Measurements from ENCODE around the gene SCFD2.
A peak's percentile ranks its signal among the peaks of the same experiment; 100 is the strongest.

The SCFD2 gene

DNA sequence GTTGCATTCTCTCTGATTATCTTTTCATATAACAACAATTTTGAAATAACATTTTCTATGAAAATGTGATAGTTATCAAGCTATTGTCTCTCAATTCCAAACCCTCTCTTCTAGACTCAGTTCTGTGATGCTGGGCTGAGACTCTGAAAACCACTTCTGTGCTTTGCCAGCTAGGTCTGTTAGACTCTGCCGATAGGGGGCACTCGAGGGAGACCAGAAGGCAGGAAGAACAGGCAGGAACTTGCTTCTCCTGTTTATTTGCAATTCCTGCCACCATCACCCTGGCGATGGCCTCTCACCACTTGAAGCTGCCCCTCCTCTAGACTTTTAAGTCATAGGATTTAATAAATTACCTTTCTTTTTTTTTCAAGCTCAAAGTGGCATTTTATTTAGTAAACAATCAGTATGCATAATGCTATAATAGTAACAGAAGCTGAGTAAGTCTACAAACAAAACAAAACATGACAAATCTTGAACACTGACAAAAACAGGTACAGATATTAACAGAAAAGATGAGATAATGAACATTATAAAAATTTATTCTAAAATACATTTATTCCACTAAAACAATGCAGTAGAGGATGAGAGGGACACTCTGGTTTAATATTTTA, 454.1 kb downstream of the SCFD2 start:
- DNase-seq, result peak; percentile 1 to 41 (median 22)

DNA sequence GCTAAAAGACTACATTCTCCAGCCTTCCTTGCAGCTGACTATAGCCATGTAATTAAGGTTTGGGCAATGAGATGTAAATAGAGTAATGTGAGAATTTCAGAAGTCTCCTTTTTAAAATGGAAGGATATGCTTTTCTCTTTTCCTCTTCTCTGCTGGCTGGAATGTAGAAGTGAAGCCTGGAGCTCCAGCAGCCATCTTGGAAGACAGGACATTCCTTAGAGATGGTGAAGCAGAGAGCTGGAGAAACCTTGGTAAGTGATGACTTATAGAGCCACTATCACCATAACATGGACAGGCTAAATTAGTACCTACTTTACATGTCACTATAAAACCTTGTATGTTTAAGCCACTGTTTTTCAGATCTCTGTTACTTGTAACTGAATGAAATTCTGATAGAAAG, 455.7 kb downstream of the SCFD2 start:
- no peak for DNase-seq

DNA sequence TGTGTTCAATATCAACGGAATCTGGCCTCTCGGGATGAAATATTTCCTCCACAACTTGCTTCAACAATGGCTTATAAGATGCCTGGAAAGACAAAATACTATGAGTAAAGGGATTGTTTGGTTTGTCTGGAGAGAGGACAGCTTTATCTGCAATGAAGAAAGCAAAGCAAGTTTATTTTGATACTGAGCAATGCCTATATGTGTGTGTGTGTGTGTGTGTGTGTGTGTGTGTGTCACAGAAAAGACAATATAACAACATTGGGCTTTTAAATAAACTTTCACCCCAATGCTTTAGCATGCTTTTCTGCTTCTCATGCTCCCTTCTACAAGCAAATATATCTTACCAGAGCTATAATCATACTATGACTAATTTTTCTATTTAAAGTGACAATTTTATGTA, 458.4 kb downstream of the SCFD2 start:
- no peak for DNase-seq

DNA sequence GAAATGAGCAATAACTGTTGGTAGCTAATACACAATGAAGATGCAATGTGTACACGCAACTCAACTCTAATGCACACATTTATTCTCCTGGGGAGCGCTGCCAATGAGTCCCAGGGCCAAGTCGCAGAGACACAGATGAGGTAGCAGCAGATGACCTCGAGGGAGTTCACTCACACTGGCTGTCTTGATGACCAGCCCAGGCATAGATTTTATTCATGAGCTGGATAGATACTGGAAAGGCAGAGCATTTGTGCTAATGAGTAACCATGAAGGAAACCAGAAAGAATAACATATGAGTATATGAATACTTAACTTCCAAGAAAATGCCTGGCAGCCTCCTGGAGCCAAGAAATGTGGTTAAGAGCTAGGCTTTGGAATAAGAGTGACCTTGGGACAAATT, 461.4 kb downstream of the SCFD2 start:
- DNase-seq, result no peak

DNA sequence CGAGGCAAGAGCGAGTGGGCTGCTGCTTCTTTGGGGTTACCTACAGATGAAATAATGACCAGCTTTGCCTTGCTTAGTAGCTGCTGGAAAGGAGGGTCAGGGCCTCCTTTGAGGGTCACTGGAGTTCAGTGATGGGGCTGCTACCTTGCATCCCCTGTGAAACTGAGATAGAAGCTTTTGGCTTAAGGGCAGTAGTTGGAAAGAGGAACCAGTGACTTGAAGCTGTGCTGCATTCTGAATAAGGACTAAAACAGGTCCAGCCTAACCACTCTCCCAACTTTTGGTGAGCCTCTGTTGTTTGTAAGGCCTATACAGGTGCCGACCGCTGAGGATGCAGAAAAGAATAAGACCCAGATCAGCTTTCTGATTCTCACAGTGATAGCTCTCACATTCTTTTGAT, 462.6 kb downstream of the SCFD2 start:
- no peak for DNase-seq

DNA sequence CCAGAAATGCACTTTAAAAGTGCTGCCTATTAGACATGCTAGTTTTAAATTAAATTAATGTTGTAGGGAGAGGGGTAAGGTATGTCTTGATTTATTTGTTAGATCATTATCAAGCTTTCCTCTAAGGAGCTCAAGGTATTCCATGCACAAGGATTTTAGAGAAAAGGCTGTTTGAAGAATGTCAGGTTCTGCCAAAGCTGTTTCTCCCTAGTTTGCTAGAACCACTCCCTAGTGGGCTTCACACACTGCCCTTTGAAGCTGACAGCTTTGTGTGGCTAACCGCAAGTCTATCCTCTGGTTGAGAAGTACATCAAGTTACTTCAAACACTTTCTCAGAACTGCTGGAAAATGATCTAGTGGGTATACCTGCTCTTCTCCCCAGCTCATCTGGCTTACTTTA, 471.4 kb downstream of the SCFD2 start:
- DNase-seq, result no peak

DNA sequence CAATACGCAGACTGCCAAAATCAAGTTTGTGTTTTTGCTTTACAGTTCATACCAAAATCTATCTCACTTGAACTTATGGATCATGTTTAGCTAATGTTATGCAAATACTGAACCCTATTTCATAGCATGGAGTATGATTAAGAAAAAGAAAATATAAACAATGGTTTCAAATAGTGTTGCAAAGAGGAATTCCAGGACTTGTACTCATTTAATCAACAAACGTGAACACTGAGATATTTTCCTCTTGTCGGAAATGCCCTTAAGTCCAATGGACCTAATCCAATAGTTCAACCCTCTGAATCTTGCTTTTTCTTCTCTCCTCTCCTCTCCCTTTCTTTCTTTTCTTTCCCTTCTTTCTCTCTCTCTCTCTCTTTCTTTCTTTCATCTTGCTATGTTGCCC, 473.0 kb downstream of the SCFD2 start:
- DNase-seq, result no peak

DNA sequence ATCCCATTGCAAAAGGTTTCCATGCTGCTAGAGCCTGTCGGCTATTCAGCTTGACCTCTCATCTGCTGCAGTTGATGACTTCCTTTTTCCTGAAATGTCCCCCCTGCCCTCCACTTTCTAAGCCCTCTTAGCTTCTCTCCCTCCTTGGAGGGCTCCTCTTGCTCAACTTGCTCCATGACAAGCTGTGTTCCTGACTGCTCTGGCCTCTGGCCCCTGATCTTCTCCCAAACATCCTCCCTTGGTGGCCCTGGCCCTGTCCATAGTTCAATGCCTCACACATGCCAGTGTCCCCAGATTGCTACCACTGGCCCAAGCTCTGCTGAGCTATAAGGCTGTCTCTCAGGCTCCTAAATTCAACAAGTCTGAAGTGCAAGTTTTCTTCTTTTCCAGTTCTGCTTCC, 474.1 kb downstream of the SCFD2 start:
- DNase-seq, result no peak

DNA sequence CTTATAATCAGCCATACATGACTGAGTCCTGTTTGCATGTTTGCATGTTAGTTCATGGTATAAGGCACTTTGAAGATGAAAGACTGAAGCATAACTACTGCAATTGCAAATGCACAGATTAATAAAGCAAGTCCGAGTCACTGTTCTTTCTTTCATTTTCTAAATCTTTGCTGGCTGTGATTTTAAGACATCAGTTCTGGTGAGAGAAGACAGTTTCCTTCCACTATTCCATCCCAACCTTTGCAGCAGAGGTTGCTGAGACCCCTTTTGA, 475.4 kb downstream of the SCFD2 start:
- no peak for DNase-seq

DNA sequence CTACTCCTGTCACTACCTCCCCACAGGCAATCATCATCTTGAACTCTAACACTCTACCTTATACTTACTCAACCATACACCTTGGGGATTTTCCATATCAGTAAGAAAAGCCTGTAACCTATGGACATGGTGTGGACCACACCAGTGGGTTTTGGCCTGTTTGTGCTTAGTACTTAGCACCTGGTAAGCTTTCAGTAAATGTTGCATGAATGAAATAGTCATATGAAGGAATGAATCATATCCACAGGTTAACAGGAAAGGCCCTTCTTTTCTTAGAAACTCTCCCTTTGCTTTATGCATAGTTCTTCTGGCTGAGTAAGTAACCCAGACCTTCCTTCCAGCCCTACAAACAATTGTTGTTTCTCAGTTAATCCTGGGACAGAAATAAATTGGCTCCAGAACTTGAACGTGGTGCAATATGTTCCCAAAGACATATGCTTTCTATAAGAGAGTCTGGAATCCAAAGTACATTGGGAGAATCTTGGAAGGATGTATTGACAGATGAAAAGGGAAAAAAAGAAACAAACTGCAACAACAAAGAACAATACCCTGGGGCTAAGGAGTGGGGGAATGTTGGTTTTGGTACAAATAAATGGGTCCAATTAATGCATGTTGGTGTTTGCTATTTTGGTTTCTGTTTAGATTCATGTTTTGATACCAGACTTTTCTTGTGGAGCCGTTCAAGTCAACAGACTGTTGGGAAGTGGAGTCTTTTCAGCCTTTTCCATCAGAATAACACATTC, 475.9 kb downstream of the SCFD2 start:
- no peak for DNase-seq

DNA sequence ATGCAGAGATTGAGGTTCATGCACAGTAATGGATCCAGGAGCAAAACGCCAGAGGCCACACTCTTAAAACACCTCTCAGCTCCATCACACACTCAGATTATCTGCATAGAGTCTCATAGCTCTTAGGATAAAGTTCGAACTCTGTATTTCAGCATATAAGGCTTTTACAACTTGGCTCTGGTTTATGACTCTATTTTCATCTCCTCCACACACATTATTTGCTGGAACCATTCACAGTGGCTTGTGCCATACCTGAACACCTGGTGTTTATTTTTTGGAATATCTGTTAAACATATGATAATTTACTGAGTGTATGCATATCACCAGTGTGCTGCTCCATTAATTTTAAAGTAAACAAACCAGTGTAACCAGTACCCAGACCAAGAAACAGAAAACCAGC, 476.5 kb downstream of the SCFD2 start:
- DNase-seq, result no peak

DNA sequence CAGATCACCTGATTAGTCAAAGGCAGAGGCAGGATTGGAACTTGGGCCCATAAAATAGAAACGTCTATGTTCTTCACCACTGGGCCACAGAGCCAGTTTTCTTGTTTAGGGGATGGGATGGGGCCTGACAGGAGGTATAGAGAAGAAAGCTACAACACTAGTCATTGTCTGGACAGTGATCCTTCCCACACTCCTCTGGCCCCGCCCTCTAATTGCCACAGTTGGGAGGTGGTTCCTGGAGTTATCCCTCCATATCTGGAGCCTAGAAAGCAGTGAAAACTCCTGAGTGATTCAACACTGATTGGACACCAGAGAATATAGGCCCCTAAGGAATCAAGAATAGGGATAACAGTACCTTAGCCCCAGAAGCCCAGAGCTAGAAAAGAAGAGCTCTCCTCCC, 480.9 kb downstream of the SCFD2 start:
- no peak for DNase-seq

DNA sequence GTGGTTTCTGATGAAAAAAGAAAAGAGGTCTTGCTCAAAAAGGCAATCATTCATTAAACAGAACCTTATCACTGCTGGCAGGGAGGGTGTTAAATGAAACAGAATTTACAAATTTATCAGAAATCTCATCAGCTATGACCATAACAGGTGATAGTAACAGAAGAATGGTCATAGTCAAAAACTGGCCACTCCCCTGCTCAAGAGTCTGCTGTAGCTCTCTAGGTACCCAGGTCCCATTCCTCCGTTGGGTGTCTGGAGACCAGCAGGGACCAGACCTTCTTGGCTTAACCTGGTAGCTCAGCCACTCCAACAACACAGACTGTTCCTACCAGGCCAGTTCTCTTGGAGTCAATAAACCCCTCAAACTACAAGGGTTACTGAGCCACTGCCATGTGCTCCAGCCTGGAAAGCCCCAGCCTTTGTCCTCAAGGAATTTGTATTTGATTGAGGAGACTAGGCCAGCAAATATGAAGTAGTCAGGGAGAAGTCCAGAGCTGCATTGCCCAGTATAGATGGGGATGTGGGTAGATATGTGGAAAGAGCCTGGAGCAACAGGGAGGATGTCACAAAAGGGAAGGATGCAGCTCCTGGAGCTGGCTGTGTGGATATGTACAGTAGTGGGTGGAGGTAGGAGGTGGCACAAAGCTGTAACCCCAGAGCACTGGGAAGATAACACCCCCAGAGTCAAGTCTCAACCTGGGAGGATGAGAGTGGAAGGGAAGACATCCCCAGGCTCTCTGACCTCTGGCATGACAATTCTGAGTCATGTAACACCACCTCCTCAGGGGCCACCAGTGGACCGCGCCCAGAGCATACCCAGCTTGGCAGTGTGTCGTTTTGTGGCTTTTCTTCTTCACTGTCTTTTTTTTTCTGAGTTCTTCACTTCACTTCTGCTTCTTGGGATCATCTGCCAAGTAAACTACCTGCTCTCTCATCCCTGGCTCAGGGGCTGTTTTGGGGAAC, 481.9 kb downstream of the SCFD2 start:
- no peak for DNase-seq

DNA sequence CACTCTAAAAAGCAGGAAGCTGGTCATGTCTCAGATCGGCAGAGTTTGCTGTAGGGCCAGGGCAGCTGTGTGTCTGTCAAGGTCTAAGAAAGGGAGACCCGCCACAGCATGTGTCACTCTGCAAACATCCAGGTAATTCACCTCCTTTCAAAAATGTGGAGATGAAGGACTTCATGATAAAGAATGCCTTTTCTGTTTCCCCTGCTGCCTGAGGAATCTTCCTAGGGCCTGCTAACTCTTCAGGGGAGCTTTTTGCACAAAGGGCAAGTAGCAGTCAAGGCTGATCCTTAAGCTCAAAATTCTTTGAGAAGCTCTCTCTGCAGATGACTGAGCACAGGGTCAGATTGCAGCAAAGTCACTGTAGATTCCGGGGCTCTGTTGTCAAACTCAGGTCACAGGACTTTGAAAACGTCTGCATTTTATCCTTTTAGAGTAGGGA, 482.7 kb downstream of the SCFD2 start:
- no peak for DNase-seq

DNA sequence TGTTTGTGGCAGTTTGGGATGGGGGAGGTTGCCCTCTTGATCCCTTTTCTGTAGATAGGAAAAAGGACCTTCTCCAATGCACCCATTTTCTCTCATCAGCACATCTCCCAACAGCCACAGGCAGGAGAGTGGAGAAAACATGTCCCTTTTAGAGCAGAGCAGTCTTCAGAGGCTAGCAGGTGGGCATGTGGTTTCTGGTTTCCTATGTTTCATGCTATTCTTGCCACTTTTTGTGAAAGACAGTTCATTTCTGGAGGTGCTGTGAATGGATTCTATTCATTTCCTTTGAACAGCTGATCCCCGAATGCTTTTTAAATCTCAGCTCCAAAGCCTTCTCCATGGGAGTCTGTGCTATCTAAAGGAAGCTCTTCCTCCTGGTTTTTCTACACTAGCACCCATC, 484.9 kb downstream of the SCFD2 start:
- DNase-seq, result no peak

DNA sequence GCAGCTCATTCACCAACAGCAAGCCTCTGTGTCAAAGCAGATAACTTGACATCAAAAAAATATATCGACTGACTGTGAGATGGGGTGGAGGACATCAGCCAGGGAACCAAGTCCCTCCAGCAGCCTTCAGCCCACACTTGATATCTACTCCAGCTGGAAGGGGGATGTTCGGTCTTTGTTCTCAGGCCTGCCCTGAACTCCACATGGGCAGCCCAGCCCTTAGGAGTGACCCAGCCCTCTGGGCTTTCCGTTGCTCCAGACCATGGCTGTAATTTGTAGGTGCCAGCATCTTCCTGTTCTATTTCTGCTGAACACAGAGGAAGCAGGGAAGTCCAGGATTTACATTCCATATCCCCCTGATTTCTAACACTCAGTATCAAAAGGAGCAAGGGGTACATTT, 486.4 kb downstream of the SCFD2 start:
- no peak for DNase-seq

DNA sequence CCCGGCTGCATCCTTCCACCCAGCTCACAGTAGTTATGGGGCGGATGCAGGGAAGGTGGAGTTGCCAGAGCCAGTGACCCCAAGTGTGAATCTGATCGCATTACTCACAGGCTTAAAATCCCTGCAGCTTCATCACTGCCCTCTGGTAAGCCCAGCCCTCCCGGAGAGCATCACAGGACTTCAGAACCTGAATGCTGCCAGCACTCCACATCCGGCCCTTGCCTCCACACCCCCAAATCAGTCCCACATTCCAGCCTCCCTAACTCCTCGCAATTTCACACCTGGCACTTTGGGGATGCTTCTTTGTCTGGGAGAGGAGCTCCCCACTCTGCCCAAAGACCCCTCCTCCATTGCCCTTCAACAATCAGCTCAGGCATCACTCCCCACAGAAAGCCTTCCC, 488.2 kb downstream of the SCFD2 start:
- DNase-seq, result no peak

DNA sequence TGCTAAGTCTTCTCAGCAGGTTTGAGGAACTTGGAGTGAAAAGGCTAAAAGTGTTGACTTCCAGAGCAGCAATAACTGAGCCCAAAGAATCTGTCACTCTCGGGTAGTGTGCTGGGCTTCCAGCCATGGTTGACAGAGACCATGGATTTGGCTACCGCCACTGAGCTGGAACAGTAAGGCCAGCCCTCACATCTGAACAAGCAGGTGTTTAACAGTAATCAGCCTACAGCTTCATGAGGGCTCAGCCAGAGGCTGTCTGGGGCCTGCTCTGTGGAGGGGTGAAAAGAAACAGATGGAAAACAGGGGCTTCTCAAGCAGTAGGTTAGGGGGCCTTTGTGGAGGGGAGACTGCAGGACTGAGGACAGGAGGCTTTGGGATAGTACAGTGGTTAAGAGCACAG, 488.8 kb downstream of the SCFD2 start:
- no peak for DNase-seq

DNA sequence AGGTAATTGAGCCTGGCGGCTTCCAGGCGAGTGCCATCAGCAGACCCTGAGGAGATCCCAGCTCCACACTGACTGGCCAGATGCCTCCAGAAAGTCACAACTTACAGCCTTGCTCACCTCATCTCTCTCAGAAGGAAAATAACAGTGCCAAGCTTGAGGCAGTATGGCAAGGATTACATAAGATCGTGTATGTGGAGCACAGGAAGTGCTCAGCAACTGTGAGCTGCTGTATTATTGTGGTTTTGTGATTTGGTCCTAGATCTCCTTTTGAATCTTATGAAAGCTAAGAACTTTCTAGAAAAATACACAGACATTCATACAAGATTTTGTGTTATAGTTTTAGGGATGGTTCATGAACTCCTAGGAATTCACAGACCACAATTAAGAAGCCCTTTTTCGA, 489.8 kb downstream of the SCFD2 start:
- no peak for DNase-seq

DNA sequence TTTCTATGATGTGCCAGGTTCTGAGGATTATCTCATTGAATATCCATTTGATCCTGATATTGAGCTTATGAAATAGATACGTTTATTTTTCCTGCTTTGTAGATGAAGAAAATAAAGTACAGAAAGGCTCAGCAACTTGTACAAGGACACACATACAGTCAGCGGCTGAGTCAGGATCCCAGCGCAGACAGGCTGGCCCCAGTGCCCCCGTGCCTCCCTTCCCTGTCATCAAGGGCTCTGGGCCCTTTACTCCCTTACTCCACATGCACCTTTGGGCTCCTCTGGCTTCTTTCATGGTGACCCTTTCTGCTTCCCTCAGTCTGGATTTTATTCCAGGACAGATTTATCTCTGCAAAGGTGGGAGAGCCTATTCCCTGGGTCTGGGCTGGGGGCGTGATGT, 490.9 kb downstream of the SCFD2 start:
- DNase-seq, result no peak

DNA sequence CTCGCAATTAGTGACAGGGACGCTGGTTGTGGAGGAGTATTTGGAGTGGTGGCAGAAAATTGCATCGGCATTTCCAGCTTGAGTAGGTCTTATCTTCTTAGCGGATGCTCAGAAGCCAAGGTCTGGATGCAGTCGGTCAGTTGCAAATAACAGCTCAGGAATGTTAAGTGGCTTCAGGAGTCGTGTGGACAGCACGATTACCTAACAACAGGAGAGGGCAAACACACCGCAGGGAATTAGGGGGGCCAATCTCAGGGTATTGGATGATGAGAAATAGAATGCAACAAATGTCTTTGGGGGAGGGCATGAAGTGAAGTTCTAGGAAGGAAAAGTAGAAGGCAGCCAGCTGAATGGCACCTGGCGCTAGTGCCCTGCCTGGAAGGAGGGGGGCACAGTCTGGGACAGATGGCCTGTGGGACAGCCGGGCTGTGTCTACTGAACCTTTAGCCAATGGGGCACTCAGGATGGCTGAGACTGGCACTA, 492.0 kb downstream of the SCFD2 start:
- DNase-seq, result no peak

DNA sequence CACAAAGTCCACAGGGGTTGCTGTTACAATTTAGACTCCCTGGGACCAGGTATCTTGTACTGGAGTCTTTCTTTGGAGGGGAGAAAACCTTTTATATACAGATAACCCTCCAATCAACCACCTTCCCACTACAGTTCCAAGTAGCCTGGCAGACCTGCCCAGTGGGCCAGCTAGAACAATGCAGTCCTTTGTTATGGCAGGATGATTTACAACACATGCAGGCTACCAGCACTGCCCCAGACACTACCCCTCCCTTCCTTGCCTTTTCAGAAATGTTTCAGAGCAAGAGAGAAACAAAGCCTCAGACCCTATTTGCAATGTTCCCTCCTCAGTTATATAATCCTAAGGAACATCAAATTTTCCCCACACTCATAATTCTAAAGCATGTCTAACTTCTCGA, 492.7 kb downstream of the SCFD2 start:
- no peak for DNase-seq

DNA sequence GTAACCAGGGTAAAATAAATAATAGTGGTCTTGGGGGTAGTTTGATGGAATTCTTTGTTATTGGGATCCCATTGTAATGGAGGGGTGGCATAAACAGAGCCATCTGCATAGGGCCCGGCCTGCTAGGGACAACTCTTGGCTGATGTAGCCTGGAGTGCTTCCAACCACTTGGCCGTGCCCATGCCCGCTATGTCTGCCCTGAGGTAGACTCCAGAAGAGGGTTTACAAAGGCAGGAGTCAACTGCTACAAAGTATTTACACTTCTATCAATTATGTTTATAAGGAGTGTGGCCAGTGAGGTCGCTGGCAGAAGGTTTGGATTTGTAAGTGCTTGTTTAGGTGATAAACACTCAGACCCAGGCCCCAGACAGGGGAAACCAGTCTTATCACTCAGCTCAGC, 495.6 kb downstream of the SCFD2 start:
- no peak for DNase-seq

DNA sequence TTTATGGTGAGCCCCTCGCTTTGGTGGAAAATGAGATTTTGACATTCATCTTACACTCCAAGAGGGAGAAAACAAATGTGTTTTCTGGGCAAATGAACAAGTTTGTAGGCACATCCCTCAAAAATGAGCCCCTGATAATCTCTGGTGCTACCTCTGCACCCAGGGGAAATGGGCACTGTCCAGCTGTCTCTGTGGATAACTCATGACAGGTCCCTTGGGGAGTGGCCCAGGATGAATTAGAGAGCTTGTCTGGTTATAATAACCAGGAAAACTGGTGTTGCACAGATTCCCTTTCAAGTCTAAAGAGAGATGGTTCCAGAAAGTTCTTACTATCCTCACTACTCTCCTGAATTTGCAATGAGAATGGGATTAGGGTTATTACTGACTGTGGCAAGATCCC, 496.2 kb downstream of the SCFD2 start:
- no peak for DNase-seq
